Naive thymus-derived CD4-positive, alpha-beta T cell (primary cell): ENCODE measurements around the gene SSTR4. TPM values are rescaled to one million over a fixed set of nuclear protein-coding genes. Genes with fewer than 3 reads are reported as not detected.
A peak's percentile ranks its signal among the peaks of the same experiment; 100 is the strongest.

Experiments
- ATAC-seq: fragments of 150-1000 bp; cut with Tn5 transposase; 2 replicates; pipeline ENCODE4 v1.10.0; 2021; ENCODE audit warnings: mild to moderate bottlenecking, moderate library complexity
- CTCF ChIA-PET: fragments of 350-600 bp; sonication (Branson Sonifier 250); formaldehyde crosslinking; loops from one replicate; lab custom pipeline; 2021; ENCODE audit warnings: antibody characterized with exemption; lab: Charles Lee
- POLR2A ChIA-PET: fragments of 350-600 bp; sonication (Branson Sonifier 250); formaldehyde crosslinking; loops from one replicate; lab custom pipeline; 2021; ENCODE audit warnings: antibody characterized with exemption, inconsistent platforms; lab: Charles Lee
- DNase-seq, 9 donors: peaks; one replicate each; pipeline versions ENCODE4 v3.0.0 to v3.0.0-alpha.2; 2020 to 2022; ENCODE audit warnings: mixed read lengths in 1 of 9
- H3K27ac ChIP-seq: one replicate; pipeline ENCODE4 v1.7.0; 2013; ENCODE audit warnings: mild to moderate bottlenecking, low read depth, low read length, moderate library complexity
- H3K27me3 ChIP-seq, 2 donors: one replicate each; pipeline ENCODE4 v1.7.0; 2013; ENCODE audit warnings: low read length in 2 of 2, mild to moderate bottlenecking in 2 of 2, moderate library complexity in 2 of 2; ENCODE audit not compliant: control insufficient read depth in 2 of 2, insufficient read depth in 2 of 2
- H3K36me3 ChIP-seq, 3 experiments: 1 replicate in 2 of 3; 2 replicates in 1 of 3; pipeline ENCODE4 v1.7.0; 2013; ENCODE audit warnings: low read length in 3 of 3, mild to moderate bottlenecking in 3 of 3, moderate library complexity in 1 of 3; ENCODE audit not compliant: insufficient read depth in 3 of 3, control insufficient read depth in 2 of 3
- H3K4me1 ChIP-seq, 2 donors: one replicate each; pipeline ENCODE4 v1.7.0; 2013; ENCODE audit warnings: low read length in 2 of 2, mild to moderate bottlenecking in 2 of 2, moderate library complexity in 1 of 2; ENCODE audit not compliant: control insufficient read depth in 2 of 2, insufficient read depth in 2 of 2
- H3K4me3 ChIP-seq: 2 replicates; pipeline ENCODE4 v1.7.0; 2013; ENCODE audit warnings: mild to moderate bottlenecking, low read length
- H3K9me3 ChIP-seq, 3 experiments: 1 replicate in 2 of 3; 2 replicates in 1 of 3; pipeline ENCODE4 v1.7.0; 2013; ENCODE audit warnings: low read length in 3 of 3; ENCODE audit not compliant: control insufficient read depth in 2 of 3
- H3K27ac Mint-ChIP-seq, 9 donors: one replicate each; pipeline ENCODE4 v1.8.0; 2020 to 2022; ENCODE audit warnings: mixed read lengths in 9 of 9, mild to moderate bottlenecking in 8 of 9, moderate library complexity in 5 of 9, inconsistent platforms in 2 of 9
- H3K27me3 Mint-ChIP-seq, 5 donors: one replicate each; pipeline ENCODE4 v1.8.0; 2021 to 2022; ENCODE audit warnings: mixed read lengths in 5 of 5, mild to moderate bottlenecking in 1 of 5
- H3K36me3 Mint-ChIP-seq, 5 donors: one replicate each; pipeline ENCODE4 v1.8.0; 2020 to 2022; ENCODE audit warnings: mixed read lengths in 5 of 5, mild to moderate bottlenecking in 3 of 5, inconsistent platforms in 1 of 5
- H3K4me1 Mint-ChIP-seq, 7 donors: one replicate each; pipeline ENCODE4 v1.8.0; 2020 to 2022; ENCODE audit warnings: mixed read lengths in 7 of 7, mild to moderate bottlenecking in 3 of 7, inconsistent platforms in 1 of 7
- H3K4me3 Mint-ChIP-seq, 10 donors: one replicate each; pipeline ENCODE4 v1.8.0; 2020 to 2022; ENCODE audit warnings: mild to moderate bottlenecking in 10 of 10, mixed read lengths in 10 of 10, moderate library complexity in 6 of 10, inconsistent platforms in 2 of 10
- H3K9me3 Mint-ChIP-seq, 11 donors: one replicate each; pipeline ENCODE4 v1.8.0; 2020 to 2022; ENCODE audit warnings: mixed read lengths in 11 of 11, mild to moderate bottlenecking in 4 of 11, inconsistent platforms in 1 of 11, moderate library complexity in 1 of 11
- intact Hi-C, 2 donors: fragments of 100-400 bp; cut with micrococcal nuclease; formaldehyde crosslinking; loops; one replicate each; pipeline ENCODE4 v1.15.1; 2023
- polyA plus RNA-seq, 2 donors: library from polyadenylated mRNA; unstranded; fragments of 300-500 nt; fragmentation: Illumina TruSeq; gene quantifications; one replicate each; pipeline ENCODE4 v1.2.3, GENCODE V29; 2021
- total RNA-seq, 6 experiments: library from RNA in 5 of 6; stranded (reverse) in 5 of 6; gene quantifications; 1 replicate in 5 of 6; 2 replicates in 1 of 6; pipeline ENCODE4 v1.2.3 and lab custom pipeline; 2021 to 2026

The SSTR4 gene
- total and polyA plus RNA-seq, 7 experiments from 2014 or later: not detected

- intact Hi-C loops: loop anchor here in 1 of 2 donors (10.0 kb wide), 1 partner anchor 287 kb away; no protein-coding TSS in a partner anchor
- Mint-ChIP-seq H3K36me3 (no peaks in the 10 kb centered on the region), H3K4me1 (peaks cover 0 to 2% (median 0%) of the 10 kb centered on the region in 7 donors), H3K27me3 (peaks cover 2 to 35% (median 18%) of the 10 kb centered on the region in 5 donors), H3K4me3 (no peak overlapping the region), H3K9me3 (peaks cover 0 to 7% (median 2%) of the 10 kb centered on the region in 11 donors), H3K27ac (no peak overlapping the region)
- Histone ChIP-seq H3K36me3 (no peaks in the 10 kb centered on the region), H3K27me3 (peaks cover 0 to 2% of the 10 kb centered on the region in 2 donors), H3K4me1 (no peaks in the 10 kb centered on the region), H3K4me3 (no peak overlapping the region), H3K9me3 (no peaks in the 10 kb centered on the region), H3K27ac (no peak overlapping the region)
- ChIA-PET CTCF (no interaction called here), POLR2A (no interaction called here)
- DNase-seq (no peak), ATAC-seq (no peak)
These were observed 23.1 kb downstream of the SSTR4 start for GRCh38 chr20:23058240-23058639.

- H3K4me1 ChIP-seq: no peaks in the 10 kb centered on the region
- Mint-ChIP-seq H3K9me3 (peaks cover 0 to 7% (median 2%) of the 10 kb centered on the region in 11 donors), H3K4me3 (no peak overlapping the region), H3K4me1 (peaks cover 0 to 2% (median 0%) of the 10 kb centered on the region in 7 donors), H3K36me3 (no peaks in the 10 kb centered on the region), H3K27me3 (peaks cover 3 to 33% (median 12%) of the 10 kb centered on the region in 5 donors), H3K27ac (no peak overlapping the region)
- no peak overlapping the region for H3K4me3 ChIP-seq
- POLR2A ChIA-PET: no interaction called here
- CTCF ChIA-PET: no interaction called here
- H3K27me3 ChIP-seq: no peaks in the 10 kb centered on the region
- ATAC-seq: no peak
- no peaks in the 10 kb centered on the region for H3K9me3 ChIP-seq
- intact Hi-C loops: loop anchor here in 1 of 2 donors (10.0 kb wide), 1 partner anchor 286 kb away; no protein-coding TSS in a partner anchor
- no peaks in the 10 kb centered on the region for H3K36me3 ChIP-seq
- no peak overlapping the region for H3K27ac ChIP-seq
- DNase-seq: no peak
These were observed 23.9 kb downstream of the SSTR4 start for GRCh38 chr20:23059001-23059400.

- ATAC-seq (no peak), DNase-seq (no peak)
- intact Hi-C loops: loop anchor here in 1 of 2 donors (10.0 kb wide), 1 partner anchor 285 kb away; no protein-coding TSS in a partner anchor
- ChIA-PET POLR2A (no interaction called here), CTCF (no interaction called here)
- H3K27ac ChIP-seq: no peak overlapping the region
- peaks cover 0 to 7% (median 2%) of the 10 kb centered on the region in 11 donors for H3K9me3 Mint-ChIP-seq
- no peaks in the 10 kb centered on the region for H3K9me3 ChIP-seq
- no peak overlapping the region for H3K4me3 Mint-ChIP-seq
- H3K27me3 Mint-ChIP-seq: peaks cover 4 to 35% (median 13%) of the 10 kb centered on the region in 5 donors
- no peaks in the 10 kb centered on the region for H3K4me1 ChIP-seq
- H3K36me3 ChIP-seq: no peaks in the 10 kb centered on the region
- no peaks in the 10 kb centered on the region for H3K36me3 Mint-ChIP-seq
- no peaks in the 10 kb centered on the region for H3K27me3 ChIP-seq
- peaks cover 0 to 2% (median 0%) of the 10 kb centered on the region in 7 donors for H3K4me1 Mint-ChIP-seq
- no peak overlapping the region for H3K4me3 ChIP-seq
- no peak overlapping the region for H3K27ac Mint-ChIP-seq
These were observed 24.7 kb downstream of the SSTR4 start for GRCh38 chr20:23059846-23060245.

GRCh38 chr20:23060629-23061028, 25.5 kb downstream of the SSTR4 start:
- Histone ChIP-seq H3K27ac (no peak overlapping the region), H3K36me3 (no peaks in the 10 kb centered on the region), H3K4me3 (no peak overlapping the region), H3K4me1 (no peaks in the 10 kb centered on the region), H3K27me3 (no peaks in the 10 kb centered on the region), H3K9me3 (no peaks in the 10 kb centered on the region)
- H3K4me3 Mint-ChIP-seq: no peak overlapping the region
- ChIA-PET POLR2A (no interaction called here), CTCF (no interaction called here)
- H3K36me3 Mint-ChIP-seq: no peaks in the 10 kb centered on the region
- ATAC-seq (no peak), DNase-seq (no peak)
- peaks cover 0 to 7% (median 2%) of the 10 kb centered on the region in 11 donors for H3K9me3 Mint-ChIP-seq
- H3K27ac Mint-ChIP-seq: no peak overlapping the region
- intact Hi-C loops: no loop called here
- peaks cover 4 to 34% (median 10%) of the 10 kb centered on the region in 5 donors for H3K27me3 Mint-ChIP-seq
- peaks cover 0 to 2% (median 0%) of the 10 kb centered on the region in 7 donors for H3K4me1 Mint-ChIP-seq

- no peak overlapping the region for H3K4me3 ChIP-seq
- POLR2A ChIA-PET: no interaction called here
- no peaks in the 10 kb centered on the region for H3K4me1 ChIP-seq
- H3K9me3 ChIP-seq: no peaks in the 10 kb centered on the region
- Mint-ChIP-seq H3K27ac (no peak overlapping the region), H3K27me3 (peaks cover 4 to 29% (median 10%) of the 10 kb centered on the region in 5 donors), H3K4me1 (peaks cover 0 to 2% (median 0%) of the 10 kb centered on the region in 7 donors), H3K36me3 (no peaks in the 10 kb centered on the region), H3K4me3 (no peak overlapping the region), H3K9me3 (peaks cover 0 to 7% (median 2%) of the 10 kb centered on the region in 11 donors)
- DNase-seq (no peak), ATAC-seq (no peak)
- H3K36me3 ChIP-seq: no peaks in the 10 kb centered on the region
- CTCF ChIA-PET: no interaction called here
- H3K27me3 ChIP-seq: no peaks in the 10 kb centered on the region
- H3K27ac ChIP-seq: no peak overlapping the region
- intact Hi-C loops: no loop called here
These were observed 26.1 kb downstream of the SSTR4 start for GRCh38 chr20:23061262-23061661.

- peaks cover 0 to 2% (median 0%) of the 10 kb centered on the region in 7 donors for H3K4me1 Mint-ChIP-seq
- DNase-seq (no peak), ATAC-seq (peak; percentile 49)
- ChIA-PET CTCF (no interaction called here), POLR2A (no interaction called here)
- no peak overlapping the region for H3K27ac Mint-ChIP-seq
- Histone ChIP-seq H3K4me1 (no peaks in the 10 kb centered on the region), H3K27ac (no peak overlapping the region), H3K9me3 (no peaks in the 10 kb centered on the region), H3K4me3 (no peak overlapping the region), H3K27me3 (no peaks in the 10 kb centered on the region), H3K36me3 (no peaks in the 10 kb centered on the region)
- intact Hi-C loops: no loop called here
- no peak overlapping the region for H3K4me3 Mint-ChIP-seq
- H3K9me3 Mint-ChIP-seq: no peaks in the 10 kb centered on the region
- peaks cover 4 to 23% (median 10%) of the 10 kb centered on the region in 5 donors for H3K27me3 Mint-ChIP-seq
- no peaks in the 10 kb centered on the region for H3K36me3 Mint-ChIP-seq
These were observed 26.8 kb downstream of the SSTR4 start for GRCh38 chr20:23061734-23062561.
